ENCODE results near the gene BICRAL.

DNA sequence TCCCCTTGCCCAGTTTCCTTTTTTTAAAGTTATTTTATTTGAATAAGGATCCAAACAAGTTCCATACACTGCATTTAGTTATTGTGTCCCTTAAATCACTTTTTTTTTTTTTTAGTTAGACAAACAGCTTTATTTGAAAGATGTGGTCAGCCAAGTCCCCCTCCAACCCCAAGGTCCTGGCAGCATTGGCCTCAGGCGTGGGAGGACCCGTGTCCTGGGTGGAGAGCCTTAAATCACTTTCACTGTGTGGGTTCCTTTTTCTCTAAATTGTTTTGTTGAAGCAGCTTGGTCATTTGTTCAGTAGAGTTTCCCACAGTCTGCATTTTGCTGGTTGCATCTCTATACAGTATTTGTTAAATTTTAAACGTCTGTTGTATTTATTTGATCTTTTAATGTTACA, 30.8 kb upstream of the BICRAL start:
- TF ChIP-seq TAF1 (IDR thresholded peaks at IDR 0.05; ENCODE audit: low read depth) (no peak), YY1 (IDR thresholded peaks at IDR 0.05; ENCODE audit: low read depth) (no peak), EP300 (IDR thresholded peaks at IDR 0.05; ENCODE audit: borderline replicate concordance) (no peak), CEBPB (IDR thresholded peaks at IDR 0.05) (no peak), RAD21 (IDR thresholded peaks at IDR 0.05; ENCODE audit: low read depth) (no peak), EGR1 (IDR thresholded peaks at IDR 0.05) (no peak), TCF12 (IDR thresholded peaks at IDR 0.05; ENCODE audit: low read depth) (no peak)
- TF ChIP-seq, protein P1, sequence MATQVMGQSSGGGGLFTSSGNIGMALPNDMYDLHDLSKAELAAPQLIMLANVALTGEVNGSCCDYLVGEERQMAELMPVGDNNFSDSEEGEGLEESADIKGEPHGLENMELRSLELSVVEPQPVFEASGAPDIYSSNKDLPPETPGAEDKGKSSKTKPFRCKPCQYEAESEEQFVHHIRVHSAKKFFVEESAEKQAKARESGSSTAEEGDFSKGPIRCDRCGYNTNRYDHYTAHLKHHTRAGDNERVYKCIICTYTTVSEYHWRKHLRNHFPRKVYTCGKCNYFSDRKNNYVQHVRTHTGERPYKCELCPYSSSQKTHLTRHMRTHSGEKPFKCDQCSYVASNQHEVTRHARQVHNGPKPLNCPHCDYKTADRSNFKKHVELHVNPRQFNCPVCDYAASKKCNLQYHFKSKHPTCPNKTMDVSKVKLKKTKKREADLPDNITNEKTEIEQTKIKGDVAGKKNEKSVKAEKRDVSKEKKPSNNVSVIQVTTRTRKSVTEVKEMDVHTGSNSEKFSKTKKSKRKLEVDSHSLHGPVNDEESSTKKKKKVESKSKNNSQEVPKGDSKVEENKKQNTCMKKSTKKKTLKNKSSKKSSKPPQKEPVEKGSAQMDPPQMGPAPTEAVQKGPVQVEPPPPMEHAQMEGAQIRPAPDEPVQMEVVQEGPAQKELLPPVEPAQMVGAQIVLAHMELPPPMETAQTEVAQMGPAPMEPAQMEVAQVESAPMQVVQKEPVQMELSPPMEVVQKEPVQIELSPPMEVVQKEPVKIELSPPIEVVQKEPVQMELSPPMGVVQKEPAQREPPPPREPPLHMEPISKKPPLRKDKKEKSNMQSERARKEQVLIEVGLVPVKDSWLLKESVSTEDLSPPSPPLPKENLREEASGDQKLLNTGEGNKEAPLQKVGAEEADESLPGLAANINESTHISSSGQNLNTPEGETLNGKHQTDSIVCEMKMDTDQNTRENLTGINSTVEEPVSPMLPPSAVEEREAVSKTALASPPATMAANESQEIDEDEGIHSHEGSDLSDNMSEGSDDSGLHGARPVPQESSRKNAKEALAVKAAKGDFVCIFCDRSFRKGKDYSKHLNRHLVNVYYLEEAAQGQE (IDR thresholded peaks at IDR 0.05; ENCODE audit: low read depth), result no peak
- TF ChIP-seq, protein P2, sequence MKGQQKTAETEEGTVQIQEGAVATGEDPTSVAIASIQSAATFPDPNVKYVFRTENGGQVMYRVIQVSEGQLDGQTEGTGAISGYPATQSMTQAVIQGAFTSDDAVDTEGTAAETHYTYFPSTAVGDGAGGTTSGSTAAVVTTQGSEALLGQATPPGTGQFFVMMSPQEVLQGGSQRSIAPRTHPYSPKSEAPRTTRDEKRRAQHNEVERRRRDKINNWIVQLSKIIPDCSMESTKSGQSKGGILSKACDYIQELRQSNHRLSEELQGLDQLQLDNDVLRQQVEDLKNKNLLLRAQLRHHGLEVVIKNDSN (IDR thresholded peaks at IDR 0.05), result no peak
